ENCODE data around the gene MARK2.

Gene MARK2

DNA sequence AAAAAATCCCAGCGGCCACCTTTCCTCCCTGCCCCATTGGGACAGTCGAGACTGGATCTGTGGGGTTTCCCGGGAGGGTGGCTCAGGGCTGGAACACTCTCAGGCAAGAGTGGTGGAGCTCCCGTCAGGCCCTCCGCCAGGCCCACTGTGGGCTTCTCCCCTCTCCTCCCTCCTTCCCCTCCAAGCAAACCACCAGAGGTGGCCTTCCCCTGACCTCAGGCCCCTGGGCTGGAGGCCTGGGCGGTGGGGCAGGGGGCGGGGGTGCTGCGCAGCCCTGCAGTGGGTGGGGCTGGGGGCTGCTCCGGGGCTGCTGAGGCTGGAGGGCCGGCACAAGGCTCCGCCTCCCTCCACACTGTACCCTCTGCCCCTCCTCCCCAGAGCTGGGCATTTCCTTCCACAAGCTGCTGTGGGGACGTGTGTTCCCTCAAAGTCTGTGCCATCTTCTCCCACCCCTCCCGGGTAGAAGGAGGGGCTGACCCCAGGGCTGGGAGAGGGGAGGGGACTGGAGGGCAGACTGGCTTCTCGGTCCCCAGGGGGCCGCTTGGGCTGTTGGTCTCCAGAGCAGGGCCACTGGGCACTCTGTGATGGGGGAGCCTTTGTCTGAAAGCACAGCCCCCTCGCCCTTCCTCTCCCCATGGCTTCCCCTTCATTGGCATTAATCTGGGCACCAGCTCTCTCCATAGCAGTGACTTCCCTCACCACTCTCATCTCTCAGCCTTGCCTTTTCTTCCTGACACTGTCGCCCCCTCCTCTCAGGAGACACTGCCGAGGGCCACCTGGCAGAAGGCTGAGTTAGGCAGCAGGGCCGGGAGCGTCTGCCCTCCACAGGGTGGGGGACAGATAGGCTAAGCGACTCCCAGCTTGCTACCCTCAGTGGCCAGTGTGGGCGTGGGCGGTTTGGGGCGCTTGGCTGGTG lies 70.9 kb downstream of the MARK2 start:
- TF ChIP-seq SUZ12 (IDR thresholded peaks at IDR 0.05; ENCODE audit: extremely low read depth, insufficient read depth, insufficient read length): no peak
- no peak for TF ChIP-seq ZNF274 (IDR thresholded peaks at IDR 0.05; ENCODE audit: low read depth, low read length)
- no peak for TF ChIP-seq YY1 (IDR thresholded peaks at IDR 0.05; ENCODE audit: insufficient read depth, insufficient read length)
- Histone ChIP-seq H3K9me3 (ENCODE audit: insufficient read depth, low read length) (no peaks in the 10 kb centered on the region), H3K4me1 (ENCODE audit: insufficient read depth, insufficient read length) (peaks cover 40% of the 10 kb centered on the region), H3K27me3 (ENCODE audit: insufficient read depth, insufficient read length) (no peaks in the 10 kb centered on the region), H3K4me3 (ENCODE audit: insufficient read length, low read depth) (no peak overlapping the region), H3K36me3 (ENCODE audit: insufficient read depth, insufficient read length, low read length) (peaks cover 73% of the 10 kb centered on the region), H3K9ac (ENCODE audit: insufficient read length, low read depth) (peak overlapping the region; percentile 52)
- DNase-seq (ENCODE audit: low read depth, low spot score): no peak

DNA sequence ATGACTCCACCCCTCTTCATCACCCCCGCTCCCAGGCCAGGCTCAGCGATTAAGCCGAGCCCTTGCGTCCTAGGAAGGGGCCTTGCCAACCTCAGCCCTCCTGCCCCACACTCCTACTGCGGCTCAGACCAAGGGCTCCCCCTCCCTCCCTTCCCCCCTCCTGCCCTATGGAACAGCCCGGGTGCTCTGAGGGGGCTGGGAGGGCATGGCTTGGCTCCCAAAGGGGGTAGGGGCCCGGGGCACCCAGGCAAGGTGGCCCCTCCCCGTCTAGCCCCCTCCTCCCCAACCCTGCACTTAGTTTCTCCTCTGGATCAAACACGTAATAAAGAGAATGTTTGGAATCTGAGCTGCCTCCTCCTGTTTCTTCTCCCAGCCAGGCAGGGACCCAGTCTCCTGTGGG lies 71.8 kb downstream of the MARK2 start:
- Histone ChIP-seq H3K4me3 (ENCODE audit: insufficient read length, low read depth) (no peak overlapping the region), H3K36me3 (ENCODE audit: insufficient read depth, insufficient read length, low read length) (peaks cover 70% of the 10 kb centered on the region), H3K4me1 (ENCODE audit: insufficient read depth, insufficient read length) (peaks cover 45% of the 10 kb centered on the region), H3K9ac (ENCODE audit: insufficient read length, low read depth) (peak overlapping the region; percentile 45), H3K9me3 (ENCODE audit: insufficient read depth, low read length) (no peaks in the 10 kb centered on the region), H3K27me3 (ENCODE audit: insufficient read depth, insufficient read length) (no peaks in the 10 kb centered on the region)
- TF ChIP-seq YY1 (IDR thresholded peaks at IDR 0.05; ENCODE audit: insufficient read depth, insufficient read length): no peak
- no peak for TF ChIP-seq ZNF274 (IDR thresholded peaks at IDR 0.05; ENCODE audit: low read depth, low read length)
- TF ChIP-seq SUZ12 (IDR thresholded peaks at IDR 0.05; ENCODE audit: extremely low read depth, insufficient read depth, insufficient read length): no peak
- no peak for DNase-seq (ENCODE audit: low read depth, low spot score)

DNA sequence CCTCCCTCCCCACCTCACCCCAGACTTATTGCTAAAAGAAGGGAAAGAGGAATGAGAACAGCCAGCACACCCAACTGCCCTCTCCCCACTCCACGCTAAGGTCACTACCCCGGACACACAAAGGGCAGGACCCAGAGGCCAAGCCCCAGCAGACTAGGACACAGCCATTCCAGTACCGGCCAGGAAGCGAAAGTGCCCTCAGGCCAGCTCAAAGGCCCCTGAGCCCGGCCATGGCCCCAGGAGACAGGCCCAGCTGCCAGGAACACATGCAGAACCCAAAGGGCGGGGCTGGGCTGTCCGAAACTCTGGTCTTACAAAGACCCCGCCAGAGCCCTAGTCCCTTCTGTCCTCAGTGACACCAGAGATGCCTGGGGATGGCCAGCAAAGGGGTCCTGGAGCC lies 72.5 kb downstream of the MARK2 start:
- TF ChIP-seq ZNF274 (IDR thresholded peaks at IDR 0.05; ENCODE audit: low read depth, low read length): no peak
- TF ChIP-seq SUZ12 (IDR thresholded peaks at IDR 0.05; ENCODE audit: extremely low read depth, insufficient read depth, insufficient read length): no peak
- TF ChIP-seq YY1 (IDR thresholded peaks at IDR 0.05; ENCODE audit: insufficient read depth, insufficient read length): no peak
- Histone ChIP-seq H3K9me3 (ENCODE audit: insufficient read depth, low read length) (no peaks in the 10 kb centered on the region), H3K4me1 (ENCODE audit: insufficient read depth, insufficient read length) (peaks cover 45% of the 10 kb centered on the region), H3K27me3 (ENCODE audit: insufficient read depth, insufficient read length) (no peaks in the 10 kb centered on the region), H3K9ac (ENCODE audit: insufficient read length, low read depth) (no peak overlapping the region), H3K36me3 (ENCODE audit: insufficient read depth, insufficient read length, low read length) (peaks cover 65% of the 10 kb centered on the region), H3K4me3 (ENCODE audit: insufficient read length, low read depth) (no peak overlapping the region)
- DNase-seq (ENCODE audit: low read depth, low spot score): no peak

DNA sequence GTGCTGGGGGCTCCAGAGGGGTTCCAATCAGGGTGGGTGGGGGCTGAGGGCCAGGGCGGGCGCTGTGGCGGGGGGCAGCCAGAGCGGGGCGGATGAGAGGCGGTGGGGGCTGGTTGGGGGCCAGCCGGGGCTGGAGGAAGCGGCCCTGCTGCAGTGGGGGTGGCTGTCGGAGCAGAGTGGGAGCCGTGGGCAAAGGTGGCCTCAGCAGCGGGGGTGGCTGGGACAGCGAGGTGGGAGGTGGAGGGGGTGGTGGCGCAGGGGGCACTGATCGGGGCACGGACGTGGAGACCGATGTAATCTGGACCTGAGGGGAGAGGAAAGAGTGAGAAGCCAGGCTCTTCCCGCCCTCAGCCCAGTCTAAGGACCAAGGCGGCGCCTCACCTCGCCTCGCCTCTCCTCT lies 73.0 kb downstream of the MARK2 start:
- Histone ChIP-seq H3K4me1 (ENCODE audit: insufficient read depth, insufficient read length) (peaks cover 43% of the 10 kb centered on the region), H3K9me3 (ENCODE audit: insufficient read depth, low read length) (no peaks in the 10 kb centered on the region), H3K4me3 (ENCODE audit: insufficient read length, low read depth) (no peak overlapping the region), H3K9ac (ENCODE audit: insufficient read length, low read depth) (no peak overlapping the region), H3K27me3 (ENCODE audit: insufficient read depth, insufficient read length) (no peaks in the 10 kb centered on the region), H3K36me3 (ENCODE audit: insufficient read depth, insufficient read length, low read length) (peaks cover 62% of the 10 kb centered on the region)
- no peak for TF ChIP-seq ZNF274 (IDR thresholded peaks at IDR 0.05; ENCODE audit: low read depth, low read length)
- TF ChIP-seq YY1 (IDR thresholded peaks at IDR 0.05; ENCODE audit: insufficient read depth, insufficient read length): no peak
- no peak for TF ChIP-seq SUZ12 (IDR thresholded peaks at IDR 0.05; ENCODE audit: extremely low read depth, insufficient read depth, insufficient read length)
- no peak for DNase-seq (ENCODE audit: low read depth, low spot score)

DNA sequence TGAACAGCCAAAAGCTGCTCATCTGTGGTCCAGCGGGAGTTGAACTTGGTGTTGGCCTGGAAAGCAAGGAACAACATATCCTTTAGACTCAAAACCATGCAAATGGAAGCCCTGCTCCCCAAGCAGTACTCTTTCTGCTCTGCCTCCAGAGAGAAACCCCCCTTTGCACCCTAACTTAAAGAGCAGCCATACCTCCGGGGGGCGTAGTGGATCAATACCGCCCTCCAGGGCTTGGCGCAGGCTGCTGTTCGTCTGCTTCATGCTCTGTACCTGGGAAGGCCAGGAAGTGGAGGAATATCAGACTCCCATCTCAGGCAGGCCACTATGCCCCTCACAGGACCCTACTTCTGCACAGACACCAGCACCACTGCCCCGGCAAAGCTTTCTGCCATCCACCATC lies 73.8 kb downstream of the MARK2 start:
- H3K4me1 ChIP-seq (ENCODE audit: insufficient read depth, insufficient read length): peaks cover 37% of the 10 kb centered on the region
- TF ChIP-seq ZNF274 (IDR thresholded peaks at IDR 0.05; ENCODE audit: low read depth, low read length) (no peak), SUZ12 (IDR thresholded peaks at IDR 0.05; ENCODE audit: extremely low read depth, insufficient read depth, insufficient read length) (no peak), YY1 (IDR thresholded peaks at IDR 0.05; ENCODE audit: insufficient read depth, insufficient read length) (no peak)
- no peaks in the 10 kb centered on the region for H3K9me3 ChIP-seq (ENCODE audit: insufficient read depth, low read length)
- H3K36me3 ChIP-seq (ENCODE audit: insufficient read depth, insufficient read length, low read length): peaks cover 54% of the 10 kb centered on the region
- no peak overlapping the region for H3K4me3 ChIP-seq (ENCODE audit: insufficient read length, low read depth)
- no peak overlapping the region for H3K9ac ChIP-seq (ENCODE audit: insufficient read length, low read depth)
- no peak for DNase-seq (ENCODE audit: low read depth, low spot score)
- H3K27me3 ChIP-seq (ENCODE audit: insufficient read depth, insufficient read length): no peaks in the 10 kb centered on the region

DNA sequence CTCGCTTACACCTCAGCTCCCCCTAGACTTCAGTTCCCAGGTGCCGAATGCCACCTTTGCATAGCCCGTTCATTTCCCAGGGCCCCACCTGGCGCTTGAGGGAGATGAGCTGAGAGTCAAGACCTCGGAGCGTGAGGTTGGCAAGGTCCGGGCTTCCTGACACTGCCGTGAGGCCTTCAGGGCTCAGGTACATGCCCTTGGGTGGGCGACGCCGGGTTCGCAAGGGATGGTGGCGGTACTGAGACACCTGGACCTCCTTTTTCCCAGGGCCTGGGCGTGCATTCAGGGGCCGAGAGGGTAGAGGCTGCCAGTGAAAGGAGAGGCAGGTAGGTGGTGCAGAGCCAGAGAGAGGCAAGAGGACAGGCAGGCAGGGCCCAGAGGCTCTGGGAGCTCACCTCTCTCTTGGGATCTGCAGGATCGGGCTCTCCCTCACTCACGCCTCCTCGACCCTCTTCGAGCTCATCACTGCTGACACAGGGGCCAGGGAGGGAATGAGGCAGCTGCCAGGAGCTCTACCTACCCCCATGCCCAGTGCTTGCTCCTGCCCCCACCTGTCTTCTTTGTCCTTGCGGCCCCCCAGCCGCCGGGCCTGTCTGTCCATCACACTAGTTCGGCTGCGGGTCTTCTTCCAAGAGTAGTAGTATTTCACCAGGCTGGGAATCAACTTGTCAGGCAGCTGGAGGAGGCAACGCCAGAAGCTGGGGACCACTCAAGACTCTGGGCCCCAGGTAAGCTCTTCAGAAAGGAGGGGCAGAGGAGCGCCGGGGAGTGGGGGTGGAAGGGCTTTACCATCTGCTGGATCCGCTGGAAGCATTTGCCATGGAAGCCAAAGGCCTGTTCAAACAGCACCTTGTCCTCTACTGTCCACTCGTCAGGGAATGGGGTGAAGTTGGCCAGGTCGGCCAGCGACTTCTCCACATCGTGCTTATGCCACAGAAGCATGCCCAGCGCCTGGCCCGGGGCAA lies 75.2 kb downstream of the MARK2 start:
- Histone ChIP-seq H3K9ac (ENCODE audit: insufficient read length, low read depth) (no peak overlapping the region), H3K4me1 (ENCODE audit: insufficient read depth, insufficient read length) (peaks cover 22% of the 10 kb centered on the region), H3K27me3 (ENCODE audit: insufficient read depth, insufficient read length) (no peaks in the 10 kb centered on the region), H3K36me3 (ENCODE audit: insufficient read depth, insufficient read length, low read length) (peaks cover 40% of the 10 kb centered on the region), H3K4me3 (ENCODE audit: insufficient read length, low read depth) (no peak overlapping the region), H3K9me3 (ENCODE audit: insufficient read depth, low read length) (no peaks in the 10 kb centered on the region)
- no peak for TF ChIP-seq SUZ12 (IDR thresholded peaks at IDR 0.05; ENCODE audit: extremely low read depth, insufficient read depth, insufficient read length)
- no peak for DNase-seq (ENCODE audit: low read depth, low spot score)

Measured in NT2/D1 (cell line).